Measurements from ENCODE around the gene USP32. TPM values are rescaled to one million over a fixed set of nuclear protein-coding genes. Genes with fewer than 3 reads are reported as not detected.
"Not testable (repeated sequence)": the region's sequence is repeated elsewhere in the genome, so short reads cannot be mapped to it uniquely, and the experiment has no call there.

The USP32 gene
- 10 to 100 TPM; 26.6 to 27.0 TPM for total RNA-seq

DNA sequence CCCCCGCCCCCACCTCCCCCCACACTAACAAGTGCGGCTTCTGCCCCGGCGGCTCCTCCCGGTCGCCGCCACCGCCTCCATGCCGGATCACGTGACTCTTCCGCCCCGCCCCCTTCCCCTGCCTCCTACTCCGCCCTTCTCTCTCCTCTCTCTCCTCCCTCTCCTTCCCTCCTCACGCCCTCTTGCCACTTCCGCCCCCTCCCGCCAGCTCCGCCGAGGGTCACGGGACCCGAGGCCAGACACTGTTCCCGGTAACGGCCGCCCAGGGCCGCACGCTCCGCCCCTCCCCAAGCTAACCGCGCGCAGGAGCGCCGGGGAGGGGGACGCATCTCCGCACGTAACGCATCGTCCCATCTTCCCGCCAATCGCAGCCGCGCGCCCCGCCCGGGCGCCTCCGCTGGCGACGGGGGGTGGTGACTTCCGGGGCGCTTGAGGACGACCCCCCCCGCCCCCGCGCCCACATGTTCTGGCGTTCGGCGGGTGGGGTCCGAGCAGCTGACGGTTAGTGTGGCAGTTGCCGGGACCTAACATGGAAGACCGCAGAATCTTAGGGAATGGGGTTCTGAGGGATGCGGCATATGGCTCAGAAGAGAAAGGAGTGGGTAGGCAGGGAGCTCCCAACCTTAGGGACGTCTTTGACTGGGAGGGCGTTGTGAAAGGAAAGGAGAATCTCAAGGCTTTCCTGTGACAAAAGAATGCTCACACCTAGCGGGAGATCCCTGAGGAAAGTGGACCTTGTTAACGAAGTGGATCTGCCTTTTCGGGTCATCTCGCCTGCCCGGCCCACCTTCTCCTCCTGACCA, at the start of gene USP32:
TSS of gene USP32 (minus strand) at position 92 of the 803 bp plus-strand sequence. CDS start 194 bp downstream, outside the sequence.
- CTCF ChIA-PET = no interaction called here

GRCh38 chr17:60439501-60439900, 47.6 kb upstream of the USP32 start:
- ChIA-PET POLR2A (no interaction called here), CTCF (interaction anchor here (1.5 kb wide), 1 partner anchor 298 kb away, joined by 4 read pairs; no protein-coding TSS in a partner anchor)

More for the DNA sequence above, at the start of gene USP32:
- POLR2A ChIA-PET = interaction anchor here (0.6 to 1.5 kb wide), 8 partner anchors 13 to 773 kb away, joined by 3 to 5 read pairs (median 4); partner anchors contain the start of genes PTRH2 and VMP1

- CTCF ChIA-PET = no interaction called here
- POLR2A ChIA-PET = no interaction called here
Measured at GRCh38 chr17:60436676-60437075, 44.7 kb upstream of the USP32 start.

- POLR2A ChIA-PET = no interaction called here
- CTCF ChIA-PET = no interaction called here
Measured at GRCh38 chr17:60435244-60436167, 43.6 kb upstream of the USP32 start.

- POLR2A ChIA-PET, CTCF ChIA-PET: not testable (repeated sequence)
Measured at GRCh38 chr17:60433021-60433997, 41.4 kb upstream of the USP32 start.

DNA sequence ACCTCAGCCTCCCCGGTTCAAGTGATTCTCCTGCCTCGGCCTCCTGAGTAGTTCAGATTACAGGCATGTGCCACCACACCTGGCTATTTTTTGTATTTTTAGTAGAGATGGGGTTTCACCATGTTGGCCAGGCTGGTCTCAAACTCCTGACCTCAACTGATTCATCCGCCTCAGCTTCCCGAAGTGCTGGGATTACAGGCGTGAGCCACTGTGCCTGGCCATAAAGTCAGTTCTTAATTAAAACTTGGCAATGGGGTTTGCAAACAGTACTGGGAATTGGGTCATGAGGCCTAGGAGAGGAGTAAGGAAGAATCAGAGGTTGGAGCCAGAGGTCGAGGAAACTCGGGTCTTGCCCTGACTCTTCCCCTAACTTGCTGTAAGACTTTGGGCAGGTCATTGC, 38.6 kb upstream of the USP32 start:
- POLR2A ChIA-PET = not testable (repeated sequence)
- CTCF ChIA-PET = interaction anchor here (1.2 kb wide), 1 partner anchor 288 kb away, joined by 3 read pairs; no protein-coding TSS in a partner anchor

DNA sequence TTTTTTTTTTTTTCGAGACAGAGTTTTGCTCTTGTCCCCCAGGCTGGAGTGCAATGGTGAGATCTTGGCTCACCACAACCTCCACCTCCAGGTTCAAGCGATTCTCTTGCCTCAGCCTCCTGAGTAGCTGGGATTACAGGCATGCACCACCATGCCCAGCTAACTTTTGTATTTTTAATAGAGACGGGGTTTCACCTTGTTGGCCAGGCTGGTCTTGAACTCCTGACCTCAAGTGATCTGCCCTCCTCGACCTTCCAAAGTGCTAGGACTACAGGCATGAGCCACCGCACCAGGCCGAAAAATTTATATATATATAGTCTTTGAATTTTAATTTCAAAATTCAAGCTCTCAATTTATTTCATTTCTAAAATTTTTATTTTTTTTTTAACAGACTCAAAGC, 36.6 kb upstream of the USP32 start:
- CTCF ChIA-PET, POLR2A ChIA-PET: not testable (repeated sequence)

- ChIA-PET POLR2A (no interaction called here), CTCF (no interaction called here)
Measured at GRCh38 chr17:60426596-60426995, 34.7 kb upstream of the USP32 start.

DNA sequence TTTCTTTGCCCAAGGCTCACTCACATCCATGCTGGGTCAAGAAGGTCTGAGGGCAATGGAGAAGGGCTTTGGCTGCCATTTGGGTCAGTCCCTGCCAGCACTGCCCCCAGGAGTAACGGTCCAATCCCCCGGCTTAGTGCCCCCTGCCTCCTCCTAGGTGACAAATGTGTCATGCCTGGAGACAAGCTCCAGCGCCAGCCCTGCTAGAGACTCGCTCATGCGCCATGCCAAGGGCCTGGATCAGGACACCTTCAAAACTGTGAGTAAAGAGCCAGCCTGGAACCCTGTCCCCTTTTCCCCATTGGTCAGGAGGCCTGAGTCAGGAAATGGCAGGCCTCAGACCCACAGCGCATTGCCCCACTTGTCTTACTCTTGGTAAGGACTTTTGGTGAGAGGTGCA, 33.7 kb upstream of the USP32 start:
- CTCF ChIA-PET = interaction anchor here (1.2 kb wide), 1 partner anchor 110 kb away, joined by 3 read pairs; no protein-coding TSS in a partner anchor
- POLR2A ChIA-PET = no interaction called here

GRCh38 chr17:60423865-60424264, 31.9 kb upstream of the USP32 start:
- ChIA-PET POLR2A (no interaction called here), CTCF (no interaction called here)

GRCh38 chr17:60422162-60422665, 30.3 kb upstream of the USP32 start, which contains the start of gene CHCT1:
Gene CHCT1 (plus strand): TSS chr17:60422489. CDS start chr17:60422593, 104 bp downstream.
- ChIA-PET CTCF (interaction anchor here (0.8 kb wide), 1 partner anchor 16 kb away, joined by 3 read pairs; no protein-coding TSS in a partner anchor), POLR2A (no interaction called here)

GRCh38 chr17:60421273-60422161, 29.6 kb upstream of the USP32 start:
- POLR2A ChIA-PET = no interaction called here
- CTCF ChIA-PET = interaction anchor here (0.5 to 1.3 kb wide), 7 partner anchors 8 to 63 kb away, joined by 3 to 4 read pairs (median 3); no protein-coding TSS in a partner anchor

GRCh38 chr17:60419875-60420274, 27.9 kb upstream of the USP32 start:
- POLR2A ChIA-PET, CTCF ChIA-PET: not testable (repeated sequence)

DNA sequence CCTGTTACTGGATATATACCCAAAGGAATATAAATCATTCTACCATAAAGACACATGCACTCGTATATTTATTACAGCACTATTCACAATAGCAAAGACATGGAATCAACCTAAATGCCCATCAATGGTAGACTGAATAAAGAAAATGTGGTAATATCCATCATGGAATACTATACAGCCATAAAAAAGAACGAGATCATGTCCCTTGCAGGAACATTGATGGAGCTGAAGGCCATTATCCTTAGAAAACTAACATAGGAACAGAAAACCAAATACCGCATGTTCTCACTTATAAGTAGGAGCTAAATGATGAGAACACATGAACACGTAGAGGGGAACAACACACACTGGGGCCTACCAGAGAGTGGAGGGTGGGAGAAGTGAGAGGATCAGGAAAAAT, 27.1 kb upstream of the USP32 start:
- POLR2A ChIA-PET = not testable (repeated sequence)
- CTCF ChIA-PET = interaction anchor here (0.7 kb wide), 1 partner anchor 1673 kb away, joined by 3 read pairs; no protein-coding TSS in a partner anchor

DNA sequence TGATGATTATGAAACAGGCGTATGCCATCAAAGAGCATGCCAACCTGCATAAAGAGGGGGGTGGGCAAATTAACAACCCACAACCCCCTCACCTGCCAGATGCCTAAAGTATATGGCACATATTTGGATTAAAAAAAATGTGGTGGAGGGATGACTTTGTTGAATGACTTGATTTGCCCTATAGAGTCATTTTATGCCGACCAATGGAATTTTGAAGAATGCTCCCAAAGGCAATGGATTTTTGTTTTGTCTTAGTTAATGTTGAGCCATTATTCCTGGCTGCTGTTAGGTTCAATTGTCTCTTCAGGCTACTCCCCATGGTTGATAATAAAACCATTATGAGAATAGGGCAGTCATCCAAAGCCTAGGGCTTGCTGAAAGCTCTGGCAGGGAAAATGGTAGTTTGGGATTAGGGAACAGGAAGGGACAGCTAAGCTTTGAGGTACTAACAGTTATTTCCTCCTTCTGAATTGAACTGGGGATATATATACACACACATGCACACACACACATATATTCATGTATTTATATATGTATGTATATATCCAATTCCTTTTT, 24.5 kb upstream of the USP32 start:
- ChIA-PET POLR2A (no interaction called here), CTCF (no interaction called here)

DNA sequence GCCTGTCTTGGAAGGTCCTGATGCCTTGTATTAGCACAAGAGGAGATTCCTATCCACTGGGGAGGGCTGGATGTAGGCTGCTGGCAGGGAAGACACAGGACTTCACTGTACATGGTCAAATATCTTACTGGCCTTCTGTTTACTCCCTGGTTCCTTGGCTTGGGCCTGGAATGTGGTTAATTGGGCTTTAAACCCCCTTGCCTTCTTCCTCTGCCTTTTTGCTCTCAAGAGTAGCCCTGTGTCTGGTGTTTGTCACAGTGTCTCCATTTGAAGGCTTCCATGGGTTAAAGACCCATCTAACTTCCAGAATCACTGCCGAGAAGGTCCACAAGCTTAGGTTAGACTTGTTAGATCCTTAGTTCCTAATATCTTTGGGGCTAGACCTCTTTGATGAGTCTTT, 23.2 kb upstream of the USP32 start:
- ChIA-PET CTCF (no interaction called here), POLR2A (no interaction called here)

GRCh38 chr17:60412701-60413100, 20.8 kb upstream of the USP32 start:
- ChIA-PET POLR2A (no interaction called here), CTCF (no interaction called here)

DNA sequence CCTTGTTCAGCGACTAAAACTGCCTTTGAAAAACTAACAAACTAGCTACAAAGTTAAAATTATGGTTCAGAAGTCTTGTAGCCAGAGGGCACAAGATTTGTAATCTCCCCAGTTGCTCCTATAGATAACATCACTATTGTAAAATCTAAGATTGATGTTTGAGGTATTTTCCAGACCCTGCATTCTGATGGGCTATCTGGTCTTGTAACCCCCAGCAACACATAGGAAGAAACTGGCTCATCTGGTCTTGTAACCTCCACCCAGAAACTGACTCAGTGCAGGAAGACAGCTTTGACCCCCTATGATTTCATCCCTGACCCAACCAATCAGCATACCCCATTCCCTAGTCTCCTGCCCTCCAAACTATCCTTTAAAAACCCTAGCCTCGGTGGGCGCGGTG, 18.1 kb upstream of the USP32 start:
- ChIA-PET POLR2A (no interaction called here), CTCF (no interaction called here)
